Activated CD4-positive, alpha-beta T cell treated with anti-CD3 and anti-CD28 coated beads, Interleukin-2, amount 50 U/mL, for 24 hours (primary cell): ENCODE data around the gene PRLR.
"Not testable (repeated sequence)": the region's sequence is repeated elsewhere in the genome, so short reads cannot be mapped to it uniquely, and the experiment has no call there.

Experiments used
- DNase-seq, 2 donors: peaks; one replicate each; pipeline ENCODE4 v3.0.0-alpha.2; 2020; ENCODE audit warnings: low read depth in 1 of 2, low spot score in 1 of 2

PRLR gene

DNA sequence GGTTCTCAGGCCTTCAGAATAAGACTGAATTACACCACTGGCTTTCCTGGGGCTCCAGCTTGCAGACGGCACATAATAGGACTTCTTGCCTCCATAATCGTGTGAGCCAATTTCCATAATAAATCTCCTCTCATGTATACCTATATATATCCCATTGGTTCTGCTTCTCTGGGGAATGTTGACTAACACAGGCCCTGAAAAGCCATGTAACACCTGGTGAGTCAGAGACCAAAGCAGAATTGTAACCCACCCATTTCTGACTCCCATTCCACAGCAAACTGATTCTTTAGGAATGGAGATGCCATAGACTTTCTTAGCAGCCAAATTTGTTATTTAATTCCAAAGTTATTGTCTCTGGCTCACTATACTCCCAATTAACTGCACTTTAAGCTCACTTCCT lies 97.1 kb downstream of the PRLR start:
- no peak for DNase-seq

DNA sequence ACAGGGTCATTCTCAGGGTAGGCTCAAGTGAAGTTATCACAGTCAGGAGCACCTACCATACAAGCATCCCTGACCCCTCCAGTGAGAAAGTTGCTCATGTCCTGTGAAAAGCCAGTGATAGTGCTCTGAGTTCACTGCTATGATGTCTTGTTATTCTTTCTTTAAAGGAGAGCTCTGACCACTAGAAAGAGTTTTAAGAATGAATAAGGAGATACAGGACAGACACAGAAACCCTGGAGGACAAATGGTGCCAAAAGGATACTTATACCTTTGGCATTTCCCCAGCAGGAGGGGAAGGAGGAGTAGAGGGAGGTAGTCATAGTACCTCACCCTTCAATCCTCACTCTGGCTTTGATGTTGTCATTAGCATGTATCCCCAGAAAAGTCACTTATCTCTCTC lies 98.6 kb downstream of the PRLR start:
- no peak for DNase-seq

DNA sequence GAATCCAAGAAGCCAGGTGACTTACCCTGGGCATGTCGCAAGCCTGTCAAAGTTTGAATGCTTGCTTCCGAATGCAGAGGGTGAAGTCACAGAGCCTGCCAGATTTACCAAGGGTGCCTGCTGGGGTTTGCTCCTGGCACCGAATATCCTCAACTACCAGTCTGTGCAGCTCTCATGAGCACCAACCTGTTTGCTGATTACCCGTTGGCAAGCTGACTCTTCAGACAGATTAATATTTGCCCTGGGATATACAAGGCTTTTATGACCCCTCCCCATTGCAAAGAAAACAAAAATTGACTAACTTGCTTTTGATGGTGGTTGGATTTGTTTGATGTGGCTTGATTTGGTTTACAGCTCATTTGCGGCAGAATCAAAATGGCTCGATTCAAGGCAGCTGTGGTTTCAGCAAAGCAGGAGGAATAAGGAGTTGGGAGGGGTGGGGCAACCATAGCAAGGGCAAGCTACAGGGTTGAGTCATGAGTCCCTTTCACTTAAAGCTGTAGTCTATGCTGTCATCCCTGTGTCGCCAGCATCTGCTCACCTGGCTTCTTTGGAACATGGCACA lies 100.3 kb downstream of the PRLR start:
- DNase-seq = peak in 1 of 2 donors; percentile 54

DNA sequence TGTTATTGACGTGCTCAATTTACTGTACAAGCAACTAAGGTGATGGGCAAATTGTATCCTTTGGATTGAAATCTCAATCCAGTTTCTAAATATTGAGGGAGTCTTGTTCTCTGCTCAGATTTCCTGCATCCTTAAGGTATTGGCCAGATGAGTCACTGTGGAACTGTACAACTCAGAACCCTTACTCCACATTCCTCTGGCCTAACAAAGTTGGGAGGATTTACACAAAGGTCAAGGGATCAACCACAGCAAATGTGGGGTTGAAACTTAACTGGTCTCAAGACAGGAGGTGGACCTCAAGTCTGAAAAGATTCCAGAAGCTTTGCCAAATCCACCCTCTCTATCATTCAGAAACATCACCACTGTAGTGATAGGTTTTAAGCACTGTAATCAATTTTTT lies 101.0 kb downstream of the PRLR start:
- DNase-seq = no peak

DNA sequence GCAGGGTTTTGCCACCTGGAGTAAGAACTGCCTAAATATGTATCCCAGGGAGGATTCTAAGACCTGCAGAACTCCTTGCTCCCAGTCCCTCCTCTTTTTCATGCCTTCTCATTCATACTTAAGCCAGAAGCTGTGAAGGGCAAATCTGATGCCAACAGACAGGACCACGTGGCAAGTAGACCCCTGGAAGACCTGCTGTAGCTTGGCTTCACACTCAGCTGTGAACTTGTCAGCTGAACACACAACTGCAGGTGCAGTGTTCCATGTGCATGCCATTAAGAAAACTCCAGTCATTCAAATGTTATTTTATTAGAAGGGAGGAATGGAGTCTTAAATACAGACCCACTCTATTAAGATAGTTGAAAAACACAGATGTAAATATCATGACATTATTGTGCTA lies 103.3 kb downstream of the PRLR start:
- DNase-seq = no peak

DNA sequence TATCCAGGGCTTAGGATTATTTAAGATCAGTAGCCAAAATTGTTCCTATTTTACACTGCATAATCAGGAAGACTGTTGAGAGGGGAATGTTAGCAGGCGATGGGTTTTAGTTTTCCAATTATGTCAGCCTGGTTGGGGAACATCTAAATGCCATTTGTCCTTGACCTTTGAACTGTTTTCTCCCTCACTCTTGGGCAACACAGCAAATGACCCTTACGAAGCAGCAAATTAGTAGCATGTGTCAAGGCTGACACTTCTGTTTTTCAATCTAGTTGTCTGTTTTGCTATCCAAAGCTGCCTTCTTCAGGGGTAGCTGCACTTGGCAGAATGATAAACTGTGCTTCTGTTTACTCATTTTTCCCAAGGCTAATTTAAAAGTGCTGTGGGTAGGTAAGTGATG lies 104.5 kb downstream of the PRLR start:
- DNase-seq = no peak

DNA sequence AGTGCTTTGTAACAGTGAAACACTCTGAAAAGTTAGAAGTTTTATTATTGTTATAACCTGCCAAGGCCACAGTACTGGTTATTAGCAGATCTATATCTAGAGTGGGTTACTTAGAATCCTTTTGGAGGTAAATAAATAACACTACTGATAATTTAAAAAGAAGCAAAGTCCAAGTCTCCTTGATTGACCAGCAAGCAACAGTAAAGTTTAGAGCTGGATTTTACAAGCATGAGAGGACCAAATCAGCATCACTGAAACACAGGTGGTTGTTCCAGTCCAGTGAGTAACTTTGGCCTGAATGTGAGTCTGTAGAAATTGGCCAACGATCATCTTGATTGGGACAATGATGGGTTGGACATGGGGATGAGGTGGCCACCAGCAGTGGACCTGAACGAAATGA lies 105.4 kb downstream of the PRLR start:
- DNase-seq = no peak

DNA sequence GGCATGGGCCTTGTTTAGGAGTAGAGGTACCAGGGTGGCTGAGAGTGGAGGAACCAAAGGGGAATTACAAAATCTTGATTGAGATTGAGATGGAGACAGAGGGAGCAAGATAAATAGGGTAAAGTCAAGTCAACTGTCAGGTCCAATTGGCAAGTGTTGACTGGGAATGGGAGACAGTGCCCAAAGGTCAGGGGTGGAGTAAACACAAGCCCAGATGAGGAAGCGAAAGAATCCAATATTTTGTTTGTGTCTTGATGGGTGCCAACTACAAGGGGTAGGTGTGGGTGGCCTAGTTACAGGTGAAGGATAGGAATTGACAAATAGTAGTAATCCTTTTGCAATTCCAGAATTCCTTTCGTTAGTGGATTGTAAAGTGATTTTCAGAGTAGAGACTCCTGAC lies 107.5 kb downstream of the PRLR start:
- no peak for DNase-seq

DNA sequence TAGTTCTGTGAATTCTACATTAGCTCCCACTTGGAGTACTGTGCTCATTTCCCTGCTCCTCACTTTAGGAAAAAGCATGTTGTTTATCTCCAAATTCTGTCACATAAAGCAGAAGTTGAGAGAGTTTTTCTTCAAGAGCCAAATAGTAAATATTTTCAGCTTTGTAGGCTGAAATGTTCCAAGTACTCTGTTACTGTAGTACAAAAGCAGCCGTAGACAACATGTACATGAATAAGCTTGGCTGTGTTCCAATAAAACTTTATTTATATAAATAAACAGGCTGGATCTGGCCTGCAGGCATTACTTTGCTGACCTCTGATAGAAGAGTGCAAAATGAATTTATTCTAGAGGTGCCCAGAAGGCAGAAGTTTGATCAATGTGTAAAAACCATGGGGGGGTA lies 109.6 kb downstream of the PRLR start:
- no peak for DNase-seq

DNA sequence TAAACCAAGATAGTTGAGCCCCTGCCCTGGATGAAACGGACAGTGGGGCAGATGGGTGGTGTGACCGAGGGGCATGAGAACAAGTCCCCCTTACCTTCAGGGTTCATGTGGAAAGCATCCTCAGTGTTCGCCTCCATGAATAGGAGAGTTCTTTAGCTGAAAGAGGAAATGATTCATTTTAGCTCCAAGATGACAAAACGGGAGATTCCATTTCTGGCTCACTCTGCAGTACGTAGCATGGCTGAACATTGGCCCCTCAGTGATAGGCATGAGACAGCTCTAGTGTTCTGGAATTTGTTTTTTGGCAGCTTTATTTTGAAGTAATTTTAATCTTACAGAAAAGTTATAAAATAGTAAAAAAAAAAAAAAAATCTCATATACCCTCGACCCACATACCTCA lies 112.3 kb downstream of the PRLR start:
- no peak for DNase-seq

DNA sequence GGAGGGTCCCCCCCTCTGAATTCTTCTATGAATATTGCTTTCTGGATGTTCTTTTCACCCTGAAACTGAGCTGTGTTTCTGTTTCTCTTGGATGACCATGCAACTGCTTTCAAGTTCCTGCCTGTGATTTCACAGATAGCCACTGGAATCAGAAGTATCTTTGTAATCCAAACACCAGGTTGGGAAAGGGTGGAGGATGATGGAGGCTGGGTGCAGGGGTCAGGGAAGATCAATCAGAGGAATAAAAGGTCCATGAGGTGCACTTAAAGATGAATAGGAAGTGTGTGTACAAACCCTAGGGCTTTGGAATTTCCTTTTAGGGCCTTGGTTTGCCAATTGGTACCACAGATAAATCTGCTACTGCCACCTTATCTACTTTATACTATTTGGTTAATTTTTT lies 114.4 kb downstream of the PRLR start:
- DNase-seq = no peak

DNA sequence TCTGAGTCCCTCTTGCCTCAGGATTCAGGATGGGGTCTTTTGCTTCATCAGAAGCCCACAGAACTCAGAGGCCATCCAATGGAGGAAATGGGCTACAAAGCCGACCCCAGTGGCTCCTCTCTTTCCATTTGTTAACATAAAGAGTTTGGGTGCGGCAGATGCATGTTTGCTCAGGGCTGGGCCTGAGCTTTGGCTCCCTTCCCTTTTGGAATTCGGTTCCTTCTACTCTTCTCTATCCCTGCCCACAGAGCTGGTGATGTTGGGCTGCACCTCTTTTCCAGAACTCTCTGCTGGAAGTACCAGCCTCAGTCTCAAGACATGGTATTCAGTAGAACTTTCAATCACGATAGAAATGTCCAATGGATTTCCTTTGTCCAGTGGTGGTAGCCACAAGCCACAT lies 115.6 kb downstream of the PRLR start:
- DNase-seq = no peak

DNA sequence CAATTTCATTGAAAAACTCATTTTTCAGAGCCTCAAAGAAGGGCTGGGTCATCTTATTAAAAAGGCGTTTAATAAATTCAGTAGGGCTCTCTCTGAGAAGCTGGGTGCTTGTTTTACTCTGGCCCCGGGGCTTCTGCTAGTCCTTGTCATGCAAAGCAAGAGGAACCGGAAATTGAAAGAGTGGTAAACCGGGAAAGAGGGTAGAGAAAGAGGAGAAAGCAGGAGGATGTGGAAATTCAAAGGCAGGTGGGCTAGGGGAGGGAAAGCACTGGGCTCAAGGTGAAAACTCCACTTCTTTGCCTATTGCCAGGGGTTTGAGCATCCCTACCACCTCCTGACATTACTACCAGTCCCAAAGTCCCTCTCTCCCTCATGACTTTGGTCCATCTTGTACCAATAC lies 118.0 kb downstream of the PRLR start:
- DNase-seq = no peak

DNA sequence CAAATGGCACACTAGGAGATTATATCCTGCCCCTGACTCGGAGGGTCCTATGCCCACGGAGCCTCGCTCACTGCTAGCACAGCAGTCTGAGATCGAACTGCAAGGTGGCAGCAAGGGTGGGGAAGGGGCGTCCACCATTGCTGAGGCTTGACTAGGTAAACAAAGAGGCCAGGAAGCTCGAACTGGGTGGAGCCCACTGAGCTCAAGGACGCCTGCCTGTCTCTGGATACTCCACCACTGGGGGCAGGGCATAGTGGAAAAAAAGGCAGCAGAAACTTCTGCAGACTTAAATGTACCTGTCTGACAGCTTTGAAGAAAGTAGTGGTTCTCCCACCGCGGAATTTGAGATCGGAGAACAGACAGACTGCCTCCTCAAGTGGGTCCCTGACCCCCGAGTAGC lies 125.7 kb downstream of the PRLR start:
- not testable (repeated sequence) for DNase-seq

DNA sequence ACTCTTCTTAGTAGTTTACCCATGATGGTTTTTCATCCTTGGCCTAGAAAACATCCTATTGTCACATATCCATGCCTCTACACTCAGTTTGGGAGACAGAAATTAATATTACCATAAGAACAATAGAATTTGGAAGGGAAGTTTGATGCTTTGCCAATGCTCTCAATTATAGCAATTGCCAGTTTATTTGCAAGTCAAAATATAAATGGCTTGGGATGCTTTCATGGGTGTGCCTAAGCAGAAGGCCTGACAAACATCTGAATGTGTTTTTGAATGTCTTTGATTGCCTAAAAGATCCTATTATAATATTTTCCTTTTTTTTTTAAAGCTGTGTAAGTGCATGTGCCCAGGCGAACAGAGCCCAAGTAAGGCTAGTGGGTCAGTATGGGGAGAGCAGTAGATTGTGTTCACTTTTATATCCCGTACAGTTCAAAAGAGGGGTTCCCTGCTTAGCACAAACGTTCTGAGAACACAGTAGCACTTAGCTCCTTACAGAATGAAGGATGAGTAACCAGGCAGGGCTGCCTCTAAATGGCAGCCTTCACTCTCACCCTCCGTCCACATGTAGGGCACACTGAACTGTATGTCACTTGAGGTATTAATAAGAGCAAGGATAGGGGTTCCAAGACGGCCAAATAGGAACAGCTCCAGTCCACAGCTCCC lies 126.5 kb downstream of the PRLR start:
- no peak for DNase-seq

DNA sequence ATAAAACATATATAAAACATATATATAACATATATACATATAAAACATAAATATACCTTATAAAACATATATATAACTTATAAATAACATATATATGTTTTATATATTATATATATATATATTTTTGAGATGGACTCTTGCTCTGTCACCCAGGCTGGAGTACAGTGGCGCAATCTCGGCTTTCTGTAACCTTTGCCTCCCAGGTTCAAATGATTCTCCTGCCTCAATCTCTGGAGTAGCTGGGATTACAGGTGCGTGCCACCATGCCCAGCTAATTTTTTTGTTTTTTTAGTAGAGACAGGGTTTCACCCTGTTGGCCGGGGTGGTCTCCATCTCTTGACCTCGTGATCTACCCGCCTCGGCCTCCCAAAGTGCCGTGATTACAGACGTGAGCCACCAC lies 128.6 kb downstream of the PRLR start:
- not testable (repeated sequence) for DNase-seq

DNA sequence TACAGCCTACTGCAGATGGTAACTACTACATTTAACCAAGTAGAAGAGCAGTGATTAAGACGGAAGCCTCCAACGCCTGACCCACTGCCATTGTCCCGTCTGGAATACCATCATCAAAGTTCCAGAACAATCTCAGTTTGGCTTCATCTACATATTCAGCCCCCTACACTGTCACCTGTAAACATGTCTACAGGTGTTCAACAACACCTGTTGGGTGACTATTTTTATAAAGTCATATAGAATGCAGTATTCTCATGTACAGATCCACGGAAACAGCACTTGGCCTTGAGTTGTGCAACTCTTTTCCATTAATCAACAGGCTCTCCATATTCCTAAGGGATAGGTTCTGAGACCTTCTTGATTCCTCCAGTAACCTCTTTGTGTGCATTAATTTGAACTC lies 129.3 kb downstream of the PRLR start:
- no peak for DNase-seq

DNA sequence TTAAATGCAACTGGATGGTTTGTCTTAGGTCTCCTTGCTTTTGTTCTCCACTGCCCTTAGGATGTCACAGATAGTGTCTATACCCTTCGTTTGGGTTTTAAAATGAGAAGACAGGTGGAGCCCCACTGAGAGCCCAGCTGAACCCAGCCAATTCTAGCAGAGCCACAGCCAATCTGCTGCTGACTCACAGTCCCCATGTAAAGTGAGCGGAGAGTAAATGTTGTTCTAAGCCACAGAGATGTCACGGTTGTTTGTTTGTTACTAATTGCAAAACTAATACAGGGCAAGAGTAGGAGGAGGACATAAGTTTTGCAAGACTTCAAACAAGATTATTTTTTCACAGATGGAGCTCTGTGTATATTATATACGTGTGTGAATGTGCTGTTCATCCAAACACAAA lies 132.1 kb downstream of the PRLR start:
- no peak for DNase-seq

DNA sequence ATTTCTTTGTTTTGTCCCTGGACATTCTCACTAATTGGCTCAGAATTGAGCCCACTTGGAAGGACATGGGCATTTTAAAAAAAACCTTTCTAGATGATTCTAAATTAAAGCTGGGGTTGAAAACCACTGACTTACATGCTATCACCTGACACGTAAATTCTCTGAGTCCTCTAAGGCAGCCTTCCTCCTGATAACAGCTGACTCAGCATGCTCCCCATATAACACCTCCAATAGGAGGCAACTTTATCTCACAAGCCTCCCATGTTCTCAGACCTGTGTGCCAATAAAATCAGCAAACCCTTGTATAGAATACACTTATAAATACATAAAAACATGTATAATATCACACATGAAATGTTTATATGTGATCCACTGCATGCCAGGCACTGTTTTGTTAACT lies 133.4 kb downstream of the PRLR start:
- DNase-seq = no peak

DNA sequence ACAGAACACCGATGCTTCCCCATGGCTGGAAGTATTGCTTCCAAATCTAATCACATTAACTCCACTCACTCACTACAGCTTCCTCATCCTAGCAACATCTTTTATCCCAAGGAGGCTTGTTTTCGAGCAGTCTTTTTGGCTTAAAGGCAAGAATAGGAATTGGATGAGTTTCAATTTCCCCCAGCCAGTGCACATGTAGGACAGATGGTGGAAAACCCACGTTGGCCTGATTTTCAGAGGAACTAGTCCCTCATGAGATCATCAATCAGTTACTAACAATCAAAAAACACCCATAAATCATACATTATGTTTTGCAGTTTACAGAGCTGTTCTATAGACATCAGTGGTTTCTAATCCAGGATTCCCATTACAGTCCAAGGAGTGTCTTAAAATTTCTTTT lies 134.1 kb downstream of the PRLR start:
- no peak for DNase-seq

DNA sequence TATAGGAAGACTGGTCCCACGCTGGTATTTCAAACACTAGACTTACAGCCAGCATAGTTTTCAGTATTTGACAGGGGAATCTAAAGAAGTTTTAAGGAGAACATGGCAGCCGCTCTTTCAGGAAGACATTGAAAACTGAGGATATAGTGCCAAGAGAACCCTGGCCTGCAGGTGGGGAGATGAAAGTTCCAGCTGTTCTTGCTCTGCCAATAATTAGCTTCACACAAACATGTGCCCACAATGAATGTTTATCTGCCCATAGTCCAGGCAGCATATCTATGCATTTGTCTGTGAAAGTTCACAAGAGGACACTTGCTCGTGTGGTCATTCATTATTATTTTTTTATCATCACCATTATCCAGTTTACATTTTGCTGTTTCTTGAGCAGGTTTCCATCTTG lies 134.9 kb downstream of the PRLR start:
- no peak for DNase-seq

DNA sequence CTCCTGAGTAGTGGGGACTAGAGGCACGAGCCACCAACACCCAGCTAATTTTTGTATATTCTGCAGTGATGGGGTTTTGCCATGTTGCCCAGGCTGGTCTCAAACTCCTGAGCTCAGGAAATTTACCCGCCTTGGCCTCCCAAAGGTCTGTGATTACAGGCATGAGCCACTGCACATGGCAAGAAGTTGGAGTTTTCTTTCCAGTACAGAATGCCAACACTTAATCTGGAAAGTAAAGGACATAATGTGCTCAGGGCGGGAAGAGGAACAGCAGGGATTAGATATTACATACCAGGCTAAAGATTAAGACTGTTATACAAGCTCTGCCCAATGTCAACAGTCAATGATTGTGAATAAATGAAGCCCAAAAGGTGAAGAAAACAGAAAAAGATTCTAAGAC lies 135.3 kb downstream of the PRLR start:
- DNase-seq = no peak

DNA sequence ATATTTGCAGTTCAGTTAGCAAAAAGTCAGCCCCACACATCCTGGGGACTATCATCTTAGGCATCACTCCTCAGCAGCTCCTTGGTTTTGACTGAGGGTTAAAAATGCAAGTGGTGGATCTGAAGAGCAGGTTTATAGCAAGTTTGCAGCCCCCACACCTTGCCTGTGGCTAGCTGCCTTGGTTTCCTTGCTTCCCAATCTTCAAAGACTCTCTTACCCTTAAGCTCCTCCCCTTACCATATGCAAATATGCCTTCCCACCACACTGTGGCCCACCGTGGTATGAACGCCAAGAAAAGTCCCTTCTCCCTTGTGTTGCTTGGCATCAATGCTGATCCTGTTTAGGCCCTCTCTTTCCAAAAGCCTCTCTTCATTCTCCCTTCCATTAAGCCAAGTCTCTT lies 137.6 kb downstream of the PRLR start:
- no peak for DNase-seq

DNA sequence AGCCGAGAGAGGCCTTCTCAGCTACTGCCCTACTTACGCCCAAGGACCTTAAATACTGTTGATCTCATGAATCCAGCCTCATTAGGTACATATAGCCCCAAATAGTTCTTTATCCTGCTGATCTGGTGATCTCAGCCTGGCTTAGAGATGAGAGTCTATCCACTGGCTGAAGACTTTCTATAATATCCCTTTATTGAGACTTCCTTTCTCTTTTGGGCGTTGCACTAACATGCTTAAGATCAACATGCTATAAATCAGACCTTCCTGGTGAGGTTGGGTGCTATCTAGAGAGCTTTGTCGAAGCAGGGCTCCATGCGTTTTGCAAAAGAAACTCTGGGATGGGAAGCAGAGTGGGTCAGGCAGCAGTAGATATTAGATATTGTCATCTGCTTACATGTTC lies 138.6 kb downstream of the PRLR start:
- DNase-seq = no peak
